GM12873 (cell line): ENCODE results near the gene CDKAL1.

Source experiments
- CTCF ChIP-seq: IDR thresholded peaks from 2 replicates; pipeline ENCODE4 v1.5.1; 2012; ENCODE audit warnings: low read depth, mild to moderate bottlenecking, moderate library complexity, low read length, control low read depth; ENCODE audit not compliant: insufficient read depth; ENCODE audit errors: missing control alignments

Gene CDKAL1

GRCh38 chr6:21241231-21242130 lies 707.2 kb downstream of the CDKAL1 start:
- no peak for TF ChIP-seq CTCF

- TF ChIP-seq CTCF, result no peak
Measured at GRCh38 chr6:21244897-21245470, 710.7 kb downstream of the CDKAL1 start.

DNA sequence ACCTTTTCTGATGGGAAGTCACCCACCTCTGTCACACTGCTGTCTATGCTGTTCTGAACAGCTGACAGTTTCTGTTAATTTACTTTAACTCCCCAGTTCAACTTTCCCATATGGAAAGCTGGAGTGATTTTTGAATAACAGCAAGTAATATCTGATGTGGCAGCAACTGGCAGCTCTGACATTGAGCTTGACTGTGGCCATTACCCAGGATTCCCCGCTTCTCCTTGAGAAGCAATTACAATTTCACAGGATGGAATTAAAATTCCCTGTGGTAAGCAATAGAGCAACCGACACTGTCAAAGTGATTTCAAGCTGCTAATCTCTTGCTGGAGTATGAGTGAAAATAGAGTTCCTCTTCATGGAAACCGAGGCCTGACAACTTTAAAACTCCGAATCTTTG lies 711.2 kb downstream of the CDKAL1 start:
- no peak for TF ChIP-seq CTCF

DNA sequence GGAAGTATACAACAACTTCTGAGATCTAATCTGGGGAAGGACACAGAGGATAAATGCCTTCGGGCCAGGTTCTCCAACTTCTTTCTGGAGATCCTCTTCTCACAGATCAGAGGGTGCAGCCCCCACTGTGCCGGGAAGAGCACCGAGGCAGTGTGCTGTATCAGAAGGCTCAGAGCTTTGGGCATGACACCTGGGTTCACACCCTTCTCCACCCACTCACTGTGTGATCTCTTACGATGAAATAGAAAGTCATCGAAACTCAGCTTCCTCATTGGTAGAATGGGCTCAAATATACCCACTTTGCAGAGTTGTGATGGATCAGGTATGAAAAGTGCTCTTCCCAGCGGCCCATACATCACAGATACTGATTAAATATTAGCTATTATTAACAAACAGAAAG lies 711.8 kb downstream of the CDKAL1 start:
- TF ChIP-seq CTCF, result no peak

DNA sequence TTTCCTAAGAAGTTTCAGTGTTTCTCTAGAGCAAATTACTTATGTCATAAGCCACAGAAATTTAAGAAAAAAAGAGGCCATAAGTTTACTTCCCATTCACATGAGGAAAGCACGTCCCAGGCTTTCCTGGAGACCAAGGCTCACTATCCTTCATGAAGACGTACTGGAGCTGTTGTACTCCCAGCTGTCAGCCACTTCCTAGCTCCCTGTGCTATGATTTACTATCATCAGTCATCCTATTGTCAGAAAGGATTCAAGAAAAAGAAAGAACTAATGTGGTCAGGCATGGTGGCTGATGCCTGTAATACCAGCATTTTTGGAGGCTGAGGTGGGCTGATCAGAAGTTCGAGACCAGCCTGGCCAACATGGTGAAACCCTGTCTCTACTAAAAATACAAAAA lies 721.9 kb downstream of the CDKAL1 start:
- no peak for TF ChIP-seq CTCF

- TF ChIP-seq CTCF, result no peak
Measured at GRCh38 chr6:21257125-21257524, 722.9 kb downstream of the CDKAL1 start.

DNA sequence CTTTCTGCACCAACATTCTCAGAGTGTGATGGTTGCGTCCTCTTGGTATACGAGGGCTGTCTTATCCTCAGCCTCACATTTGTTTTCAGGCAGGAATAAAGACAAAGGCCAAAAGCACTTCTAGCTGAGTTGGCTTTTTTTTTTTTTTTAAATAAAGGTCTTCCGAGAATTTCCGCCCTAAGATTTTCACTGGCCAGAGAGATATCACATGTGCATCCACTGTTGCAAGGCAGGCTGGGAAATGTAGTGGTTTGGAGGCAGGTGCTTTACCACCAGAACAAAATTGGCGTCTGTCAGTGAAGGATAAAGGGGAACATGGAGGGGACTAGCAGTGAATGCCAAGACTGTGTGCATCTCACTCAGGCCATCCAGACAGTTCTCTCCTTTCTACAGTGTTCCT lies 724.4 kb downstream of the CDKAL1 start:
- TF ChIP-seq CTCF, result no peak
